HG03521 (cell line): ENCODE measurements around the gene PSME3IP1.
"Not testable (repeated sequence)": the region's sequence is repeated elsewhere in the genome, so short reads cannot be mapped to it uniquely, and the experiment has no call there.

Experiments used
- ATAC-seq: cut with Tn5 transposase; IDR thresholded peaks from one replicate; pipeline ENCODE4 v1.9.1; 2021; ENCODE audit warnings: mild to moderate bottlenecking, moderate library complexity; ENCODE audit not compliant: unreplicated experiment

PSME3IP1 gene

DNA sequence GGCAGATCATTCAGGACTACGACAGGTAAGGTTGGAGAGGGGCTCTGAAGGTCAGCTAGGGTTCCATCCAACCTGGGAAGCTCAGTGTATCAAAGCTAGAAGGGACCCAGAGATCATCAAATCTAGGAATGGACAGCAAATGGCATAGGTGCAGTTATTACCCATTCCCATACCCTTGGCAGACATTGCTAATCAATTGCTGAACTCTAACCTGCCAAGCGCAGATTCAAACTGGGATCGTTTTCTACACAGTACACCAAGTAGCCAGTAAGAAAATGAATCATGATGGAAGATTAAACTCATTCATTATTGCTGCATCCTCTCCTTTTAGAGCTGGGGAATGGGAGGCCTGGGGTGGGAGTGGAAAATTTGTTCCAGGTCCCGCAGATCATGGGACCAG is 59.9 kb downstream of the PSME3IP1 start:
- no peak for ATAC-seq

- no peak for ATAC-seq
Observed at GRCh38 chr16:57125376-57125775, 60.5 kb downstream of the PSME3IP1 start.

DNA sequence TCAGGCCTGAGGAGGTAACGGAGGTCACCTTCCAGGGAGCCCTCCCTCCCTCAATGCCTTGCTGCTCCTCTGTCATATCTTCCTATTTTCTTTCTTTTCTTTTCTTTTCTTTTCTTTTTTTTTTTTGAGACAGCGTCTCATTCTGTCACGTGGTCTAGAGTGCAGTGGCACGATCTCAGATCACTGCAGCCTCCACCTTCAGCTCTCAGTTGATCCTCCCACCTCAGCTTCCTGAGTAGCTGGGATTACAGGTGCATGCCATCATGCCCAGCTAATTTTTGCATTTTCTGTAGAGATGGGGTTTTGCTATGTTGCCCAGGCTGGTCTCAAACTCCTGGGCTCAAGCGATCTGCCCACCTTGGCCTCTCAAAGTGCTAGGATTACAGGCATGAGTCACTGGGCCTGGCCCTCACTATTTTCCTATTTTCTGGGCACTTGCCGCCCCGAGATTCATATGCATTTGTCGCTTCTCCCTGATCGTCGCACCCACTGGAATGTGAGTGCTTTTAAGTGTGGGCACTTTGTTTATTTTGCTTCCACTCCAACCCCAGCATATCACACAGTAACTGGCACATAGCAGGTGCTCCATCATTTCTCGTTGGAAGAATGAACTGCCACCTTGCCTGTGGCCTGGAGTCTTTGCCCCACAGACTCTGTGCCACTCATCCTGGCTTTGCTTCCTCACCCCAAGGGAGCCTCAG is 61.7 kb downstream of the PSME3IP1 start:
- no peak for ATAC-seq

DNA sequence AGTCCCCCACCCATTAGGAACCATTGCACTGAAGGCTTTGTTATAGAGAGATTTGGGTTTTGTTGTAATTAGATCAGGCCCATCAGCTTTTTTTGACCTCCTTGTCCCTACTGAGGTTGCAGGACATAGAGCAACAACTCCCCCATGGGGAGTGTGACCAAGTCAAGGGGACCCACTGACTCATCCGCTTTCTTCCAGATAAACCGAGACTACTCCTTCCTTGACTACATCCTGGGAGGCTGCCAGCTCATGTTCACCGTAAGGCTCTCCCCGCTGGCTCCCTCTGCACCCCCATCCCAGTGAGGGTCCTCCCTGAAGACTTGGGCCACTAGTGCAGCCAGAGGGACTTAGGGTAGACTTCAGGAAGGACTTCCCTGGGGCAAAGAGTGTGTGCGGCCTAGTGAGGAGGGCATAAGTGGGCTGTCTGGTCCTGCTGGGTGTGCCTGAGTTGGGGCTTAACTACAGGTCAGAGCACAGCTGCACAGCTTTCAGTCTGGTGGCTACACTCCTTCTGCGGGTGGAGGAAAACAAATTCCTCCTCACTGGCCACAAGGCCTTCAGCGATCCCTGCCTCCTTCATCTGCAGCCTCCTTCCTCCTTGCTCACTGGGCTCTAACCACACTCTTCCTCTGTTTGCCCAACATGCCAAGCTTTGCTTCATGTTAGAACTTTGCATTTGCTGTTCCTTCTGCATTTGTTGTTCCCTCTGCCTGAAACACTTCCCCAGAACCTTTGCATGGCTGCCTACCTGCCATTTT is 62.4 kb downstream of the PSME3IP1 start:
- no peak for ATAC-seq

- no peak for ATAC-seq
Observed at GRCh38 chr16:57118461-57119084, 67.3 kb downstream of the PSME3IP1 start.

DNA sequence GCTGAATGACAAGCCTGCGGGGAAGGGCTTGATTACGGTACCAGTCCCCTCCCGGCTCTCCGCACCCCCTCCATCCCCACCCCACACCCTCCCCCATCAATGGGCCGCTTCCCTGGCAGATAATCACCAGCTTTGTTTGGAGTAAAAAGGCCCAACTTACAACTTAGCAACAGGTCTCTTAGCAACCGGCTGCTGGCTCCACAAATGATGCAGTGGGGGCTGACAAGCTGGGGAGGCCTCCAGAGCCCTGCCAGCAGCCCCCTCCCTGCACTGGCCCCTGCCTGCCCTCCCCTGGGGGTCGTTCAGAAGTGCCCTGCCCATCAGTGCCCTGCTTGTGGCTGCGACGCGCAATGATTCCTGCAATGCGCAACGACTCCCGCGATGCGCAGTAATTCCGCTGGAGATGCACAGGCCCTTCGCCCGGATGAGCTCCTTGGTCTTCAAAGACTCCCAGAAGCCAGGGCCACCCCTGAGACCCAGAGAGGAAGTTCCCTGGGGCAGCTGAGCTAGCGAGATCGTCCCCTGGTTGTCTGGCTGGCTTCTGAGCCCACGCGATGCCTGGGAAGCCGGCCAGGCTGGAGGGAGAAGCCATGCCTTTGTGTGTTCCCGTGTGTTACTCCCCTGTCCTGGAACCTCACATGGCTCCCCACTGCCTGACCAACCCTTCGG is 70.2 kb downstream of the PSME3IP1 start:
- ATAC-seq: no peak

GRCh38 chr16:57115168-57115513 is 70.7 kb downstream of the PSME3IP1 start:
- ATAC-seq: no peak

DNA sequence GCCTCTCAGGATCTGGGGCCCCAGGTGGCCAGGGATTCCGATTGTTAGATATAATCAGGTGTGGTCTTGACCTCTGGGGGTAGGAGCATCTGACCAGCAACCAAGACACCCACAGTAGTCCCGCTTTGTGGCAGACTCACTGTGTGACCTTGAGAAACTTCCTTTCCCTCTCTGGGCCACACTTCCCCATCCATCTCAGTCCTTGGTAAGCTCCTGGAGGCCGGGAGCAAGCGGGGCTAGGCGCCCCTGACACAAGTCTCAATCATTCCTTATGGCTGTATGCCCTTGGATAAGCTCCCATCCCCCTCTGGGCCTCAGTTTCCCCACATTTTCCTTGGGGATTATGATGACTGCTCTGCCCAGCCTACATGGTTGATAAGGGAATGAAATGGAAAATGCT is 72.2 kb downstream of the PSME3IP1 start:
- ATAC-seq: no peak

GRCh38 chr16:57113042-57113453 is 72.8 kb downstream of the PSME3IP1 start:
- no peak for ATAC-seq

GRCh38 chr16:57112403-57113041 is 73.3 kb downstream of the PSME3IP1 start:
- no peak for ATAC-seq

- no peak for ATAC-seq
Observed at GRCh38 chr16:57111420-57111819, 74.4 kb downstream of the PSME3IP1 start.

DNA sequence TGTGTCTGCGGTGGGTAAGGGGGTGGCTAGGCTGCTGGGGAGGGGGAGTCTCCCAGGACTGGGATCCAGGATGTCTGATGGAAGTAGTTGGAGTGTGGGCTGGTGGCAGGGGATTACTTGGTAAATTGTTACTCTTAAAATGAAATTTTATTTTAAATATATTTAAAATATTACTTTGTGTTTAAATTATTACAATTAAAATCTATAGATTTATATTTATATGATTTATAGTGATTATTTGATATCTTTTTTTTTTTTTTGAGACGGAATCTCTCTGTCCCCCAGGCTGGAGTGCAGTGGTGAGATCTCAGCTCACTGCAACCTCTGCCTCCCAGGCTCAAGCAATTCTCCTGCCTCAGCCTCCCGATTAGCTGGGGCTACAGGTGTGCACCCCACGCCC is 74.9 kb downstream of the PSME3IP1 start:
- ATAC-seq: no peak

DNA sequence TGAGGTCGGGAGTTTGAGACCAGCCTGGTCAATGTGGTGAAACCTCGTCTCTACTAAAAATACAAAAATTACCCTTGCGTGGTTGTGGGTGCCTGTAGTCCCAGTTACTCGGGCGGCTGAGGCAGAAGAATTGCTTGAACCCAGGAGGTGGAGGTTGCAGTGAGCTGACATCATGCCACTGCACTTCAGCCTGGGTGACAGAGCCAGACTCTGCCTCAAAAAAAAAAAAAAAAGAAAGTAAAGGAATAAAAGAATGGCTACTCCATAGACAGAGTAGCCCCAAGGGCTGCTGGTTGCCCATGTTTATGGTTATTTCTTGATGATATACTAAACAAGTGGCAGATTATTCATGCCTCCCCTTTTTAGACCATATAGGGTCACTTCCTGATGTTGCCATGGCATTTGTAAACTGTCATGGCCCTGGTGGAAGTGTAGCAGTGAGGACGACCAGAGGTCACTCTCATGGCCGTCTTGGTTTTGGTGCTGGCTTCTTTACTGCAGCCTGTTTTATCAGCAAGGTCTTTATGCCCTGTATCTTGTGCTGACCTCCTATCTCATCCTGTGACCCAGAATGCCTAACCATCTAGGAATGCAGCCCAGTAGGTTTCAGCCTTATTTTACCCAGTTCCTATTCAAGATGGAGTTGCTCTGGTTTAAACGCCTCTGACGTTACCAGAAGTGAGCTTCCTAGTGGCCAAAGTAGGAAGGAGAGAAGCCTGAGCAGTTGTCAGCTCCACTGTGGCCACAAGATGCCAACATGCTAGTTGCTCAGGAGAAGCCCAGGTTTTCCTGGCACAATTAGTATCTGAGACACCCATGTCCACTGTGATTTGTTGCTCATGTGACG is 76.4 kb downstream of the PSME3IP1 start:
- not testable (repeated sequence) for ATAC-seq

DNA sequence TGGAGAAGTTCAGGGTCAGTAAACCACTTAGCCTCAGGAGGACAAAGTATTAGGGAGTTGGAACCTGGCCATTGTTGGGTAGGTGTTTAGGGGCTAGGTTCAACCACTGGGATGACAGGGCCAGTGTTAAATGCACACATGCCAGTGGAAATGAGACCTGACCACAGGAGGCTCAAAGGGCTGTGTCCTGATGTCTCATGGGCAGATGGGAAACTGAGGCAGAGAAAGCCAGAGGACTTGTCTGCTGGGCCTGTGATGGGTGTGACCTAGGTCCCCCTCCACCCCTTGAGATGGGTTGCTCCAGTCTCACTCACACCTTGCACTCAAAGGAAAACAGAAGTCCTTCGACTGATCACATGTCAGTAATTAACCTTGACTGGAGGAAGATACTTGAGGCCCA is 77.4 kb downstream of the PSME3IP1 start:
- ATAC-seq: no peak

GRCh38 chr16:57107321-57107922 is 78.4 kb downstream of the PSME3IP1 start:
- no peak for ATAC-seq

DNA sequence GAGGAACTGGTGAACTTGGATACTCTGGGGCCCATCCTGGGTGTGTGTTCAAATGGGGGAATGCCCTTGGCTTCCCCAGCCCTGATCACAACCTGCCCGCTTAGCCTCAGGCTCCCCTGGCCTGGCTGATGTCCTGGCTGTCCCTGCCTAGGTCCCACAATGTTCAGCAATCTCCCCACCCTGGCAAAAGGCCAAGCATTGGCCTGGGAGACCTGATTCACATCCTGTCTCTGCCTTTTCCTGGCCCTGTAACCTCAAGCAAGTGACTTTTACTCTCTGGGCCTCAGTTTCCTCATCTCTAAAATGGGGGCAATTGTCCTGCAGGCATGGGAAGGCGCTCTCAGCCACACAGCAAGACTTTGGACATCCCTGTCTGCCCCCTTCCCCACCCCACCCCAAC is 79.1 kb downstream of the PSME3IP1 start:
- ATAC-seq: no peak

GRCh38 chr16:57105184-57105583 is 80.7 kb downstream of the PSME3IP1 start:
- no peak for ATAC-seq

DNA sequence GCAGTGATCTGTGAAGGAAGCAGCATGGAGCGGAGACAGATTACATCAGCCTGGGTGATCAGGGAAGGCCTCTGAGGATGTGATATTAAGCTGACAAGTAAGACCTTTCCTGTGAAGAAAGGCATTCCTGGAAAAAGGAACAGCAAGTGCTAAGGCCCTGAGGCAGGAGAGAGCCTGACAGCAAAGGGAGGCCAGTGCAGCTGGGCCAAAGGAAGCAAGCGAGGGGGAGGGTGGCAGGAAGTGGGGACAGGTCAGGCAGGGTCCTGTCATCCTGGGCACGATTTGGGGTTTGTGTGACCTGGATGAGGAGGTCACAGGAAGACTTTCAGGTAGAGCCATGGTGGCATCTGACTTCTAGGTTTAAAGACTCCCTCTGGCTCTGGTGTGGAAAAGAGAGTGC is 81.1 kb downstream of the PSME3IP1 start:
- no peak for ATAC-seq

GRCh38 chr16:57102888-57103851 is 82.7 kb downstream of the PSME3IP1 start:
- ATAC-seq: no peak
